ENCODE results near the gene MRPL14.

MRPL14 gene

GRCh38 chr6:44080561-44081521 lies 46.4 kb downstream of the MRPL14 start:
- H4K20me1 ChIP-seq (ENCODE audit: insufficient read depth) = no peaks in the 10 kb centered on the region
- peak overlapping the region; percentile 54 for H3K4me2 ChIP-seq
- peak overlapping the region; percentile 27; the same call in 1 of the 2 replicates for H3K9ac ChIP-seq
- peak overlapping the region; percentile 35; the same call in 1 of the 2 replicates for H3K27ac ChIP-seq
- no peaks in the 10 kb centered on the region for H3K36me3 ChIP-seq (ENCODE audit: insufficient read depth)
- peak overlapping the region; percentile 57; the same call in 1 of the 2 replicates for H2AFZ ChIP-seq (ENCODE audit: low read depth)
- H3K4me3 ChIP-seq (IDR thresholded peaks at IDR 0.05; ENCODE audit: insufficient read depth, low read depth, low read length) = no peak overlapping the region
- no peak for TF ChIP-seq CTCF (conservative IDR thresholded peaks at IDR 0.05; ENCODE audit: low read depth, low read length)
- no peaks in the 10 kb centered on the region for H3K79me2 ChIP-seq (ENCODE audit: insufficient read depth, low read depth)
- H3K4me1 ChIP-seq (ENCODE audit: low read depth, poor library complexity, severe bottlenecking) = peaks cover 44% of the 10 kb centered on the region
- H3K27me3 ChIP-seq (ENCODE audit: insufficient read depth, low read depth) = no peaks in the 10 kb centered on the region

DNA sequence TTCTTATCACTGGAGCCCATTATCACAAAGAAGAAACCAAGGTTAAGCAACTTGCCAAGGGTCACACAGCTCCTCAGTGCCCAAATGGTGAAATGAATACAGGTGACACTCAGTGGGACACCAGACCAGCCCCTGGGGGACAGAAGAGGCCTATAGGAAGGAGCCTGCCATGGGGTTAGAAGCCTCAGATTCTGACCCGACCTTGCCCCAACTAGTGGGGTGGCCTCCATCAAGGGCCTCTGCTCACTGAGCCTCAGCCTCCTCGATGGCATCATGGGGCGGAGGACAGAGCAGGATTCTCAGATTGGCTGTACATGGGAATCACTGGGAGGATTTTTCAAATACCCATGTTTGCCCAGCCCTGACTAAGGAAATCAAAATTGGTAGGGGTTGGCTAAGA lies 47.6 kb downstream of the MRPL14 start:
- Histone ChIP-seq H3K4me2 (peak overlapping the region; percentile 19; the same call in 1 of the 2 replicates), H2AFZ (ENCODE audit: low read depth) (peak overlapping the region; percentile 45; the same call in 1 of the 2 replicates)
- TF ChIP-seq CTCF (conservative IDR thresholded peaks at IDR 0.05; ENCODE audit: low read depth, low read length) = no peak

GRCh38 chr6:44078827-44079671 lies 48.2 kb downstream of the MRPL14 start:
- TF ChIP-seq CTCF (conservative IDR thresholded peaks at IDR 0.05; ENCODE audit: low read depth, low read length) = peak; percentile 89
- Histone ChIP-seq H3K36me3 (ENCODE audit: insufficient read depth) (no peaks in the 10 kb centered on the region), H3K27ac (no peak overlapping the region), H3K4me2 (peak overlapping the region; percentile 19; the same call in 1 of the 2 replicates), H3K9ac (no peak overlapping the region), H3K4me3 (IDR thresholded peaks at IDR 0.05; ENCODE audit: insufficient read depth, low read depth, low read length) (no peak overlapping the region), H3K27me3 (ENCODE audit: insufficient read depth, low read depth) (no peaks in the 10 kb centered on the region), H2AFZ (ENCODE audit: low read depth) (peak overlapping the region; percentile 45), H3K4me1 (ENCODE audit: low read depth, poor library complexity, severe bottlenecking) (peaks cover 52% of the 10 kb centered on the region), H4K20me1 (ENCODE audit: insufficient read depth) (no peaks in the 10 kb centered on the region), H3K79me2 (ENCODE audit: insufficient read depth, low read depth) (no peaks in the 10 kb centered on the region)

More for the DNA sequence above, 47.6 kb downstream of the MRPL14 start:
- H3K79me2 ChIP-seq (ENCODE audit: insufficient read depth, low read depth) = no peaks in the 10 kb centered on the region
- no peaks in the 10 kb centered on the region for H4K20me1 ChIP-seq (ENCODE audit: insufficient read depth)
- no peak overlapping the region for H3K4me3 ChIP-seq (IDR thresholded peaks at IDR 0.05; ENCODE audit: insufficient read depth, low read depth, low read length)
- H3K27me3 ChIP-seq (ENCODE audit: insufficient read depth, low read depth) = no peaks in the 10 kb centered on the region
- peaks cover 48% of the 10 kb centered on the region for H3K4me1 ChIP-seq (ENCODE audit: low read depth, poor library complexity, severe bottlenecking)
- no peak overlapping the region for H3K27ac ChIP-seq
- no peak overlapping the region for H3K9ac ChIP-seq
- no peaks in the 10 kb centered on the region for H3K36me3 ChIP-seq (ENCODE audit: insufficient read depth)

- no peak overlapping the region for H3K27ac ChIP-seq
- TF ChIP-seq CTCF (conservative IDR thresholded peaks at IDR 0.05; ENCODE audit: low read depth, low read length) = no peak
- H3K79me2 ChIP-seq (ENCODE audit: insufficient read depth, low read depth) = no peaks in the 10 kb centered on the region
- H3K4me1 ChIP-seq (ENCODE audit: low read depth, poor library complexity, severe bottlenecking) = peaks cover 58% of the 10 kb centered on the region
- no peak overlapping the region for H3K4me2 ChIP-seq
- no peaks in the 10 kb centered on the region for H3K36me3 ChIP-seq (ENCODE audit: insufficient read depth)
- no peaks in the 10 kb centered on the region for H3K27me3 ChIP-seq (ENCODE audit: insufficient read depth, low read depth)
- no peaks in the 10 kb centered on the region for H4K20me1 ChIP-seq (ENCODE audit: insufficient read depth)
- no peak overlapping the region for H3K4me3 ChIP-seq (IDR thresholded peaks at IDR 0.05; ENCODE audit: insufficient read depth, low read depth, low read length)
- no peak overlapping the region for H3K9ac ChIP-seq
- no peak overlapping the region for H2AFZ ChIP-seq (ENCODE audit: low read depth)
Observed at GRCh38 chr6:44078219-44078826, 48.9 kb downstream of the MRPL14 start.

Data from KMS-11 (cell line).